ENCODE data around the gene PLA2G6.

The PLA2G6 gene

GRCh38 chr22:38213319-38213989, 31.8 kb upstream of the PLA2G6 start:
- DNase-seq, result no peak

- no peak for DNase-seq
Observed at GRCh38 chr22:38212442-38212841, 30.8 kb upstream of the PLA2G6 start.

- no peak for DNase-seq
Observed at GRCh38 chr22:38211556-38211955, 29.9 kb upstream of the PLA2G6 start.

DNA sequence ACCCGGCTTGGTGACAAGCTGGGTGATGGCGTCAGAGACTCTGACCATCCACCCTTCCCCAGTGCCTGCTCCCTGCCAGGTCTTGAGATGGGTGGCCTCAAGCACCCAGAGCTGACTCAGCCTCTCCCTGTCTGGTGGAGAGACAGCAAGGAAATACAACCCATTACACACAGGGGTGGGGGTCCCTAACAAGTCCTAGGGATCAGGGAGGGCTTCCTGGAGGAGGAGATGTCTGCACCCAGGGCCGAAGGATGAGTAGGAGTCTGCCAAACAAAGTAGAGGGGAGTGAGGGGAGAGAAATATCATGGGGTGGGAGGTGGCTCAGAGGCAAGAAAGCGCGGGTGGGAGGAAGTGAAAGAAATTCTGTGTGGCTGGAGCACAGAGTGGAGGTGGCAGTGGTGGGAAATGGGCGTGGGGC, 26.9 kb upstream of the PLA2G6 start:
- no peak for DNase-seq

GRCh38 chr22:38207898-38208432, 26.3 kb upstream of the PLA2G6 start:
- DNase-seq, result no peak

GRCh38 chr22:38205261-38206128, 23.9 kb upstream of the PLA2G6 start:
- no peak for DNase-seq

- no peak for DNase-seq
Observed at GRCh38 chr22:38204784-38205183, 23.2 kb upstream of the PLA2G6 start.

GRCh38 chr22:38203855-38204514, 22.4 kb upstream of the PLA2G6 start:
- DNase-seq, result no peak

GRCh38 chr22:38203090-38203810, 21.6 kb upstream of the PLA2G6 start:
- DNase-seq, result peak; percentile 62

DNA sequence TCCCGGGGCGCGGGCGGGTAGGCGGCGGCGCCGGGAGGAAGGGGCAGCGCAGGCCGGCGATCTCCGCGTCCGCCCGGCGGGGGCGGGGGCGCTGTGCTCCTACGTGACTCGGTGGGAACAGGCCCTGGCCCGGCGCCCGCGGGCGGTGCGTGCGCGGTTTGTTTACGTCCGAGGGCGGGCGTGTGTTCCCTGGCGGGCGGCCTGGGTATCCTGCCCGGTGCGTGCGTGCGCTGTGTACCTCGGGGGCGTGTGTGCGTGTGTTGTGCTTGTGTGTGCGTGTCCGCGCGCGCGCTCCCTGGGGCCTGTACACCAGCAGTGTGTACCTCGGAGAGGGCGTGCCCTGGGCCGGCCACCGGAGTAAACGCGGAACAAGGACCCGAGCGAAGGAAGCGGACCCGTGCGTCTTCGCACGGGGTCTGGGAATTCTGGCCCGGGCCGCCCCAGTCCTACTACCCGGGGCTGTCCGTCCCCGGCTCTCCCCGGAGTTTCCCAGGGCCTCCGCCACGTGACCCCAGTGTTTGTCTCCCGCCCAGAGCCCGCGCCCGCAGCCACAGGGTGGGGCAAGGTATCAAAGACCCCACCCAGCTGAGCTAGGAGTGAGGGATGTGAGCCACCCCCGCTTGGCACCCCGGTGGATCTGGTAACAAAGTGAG, 20.9 kb upstream of the PLA2G6 start:
- DNase-seq, result peak; percentile 74

GRCh38 chr22:38201711-38202436, 20.2 kb upstream of the PLA2G6 start, which contains the start of gene MAFF:
MAFF (plus strand) TSS chr22:38201994; CDS start chr22:38213854, 11,860 bp downstream.
- peak; percentile 88 for DNase-seq

- no peak for DNase-seq
Observed at GRCh38 chr22:38201371-38201710, 19.7 kb upstream of the PLA2G6 start.

DNA sequence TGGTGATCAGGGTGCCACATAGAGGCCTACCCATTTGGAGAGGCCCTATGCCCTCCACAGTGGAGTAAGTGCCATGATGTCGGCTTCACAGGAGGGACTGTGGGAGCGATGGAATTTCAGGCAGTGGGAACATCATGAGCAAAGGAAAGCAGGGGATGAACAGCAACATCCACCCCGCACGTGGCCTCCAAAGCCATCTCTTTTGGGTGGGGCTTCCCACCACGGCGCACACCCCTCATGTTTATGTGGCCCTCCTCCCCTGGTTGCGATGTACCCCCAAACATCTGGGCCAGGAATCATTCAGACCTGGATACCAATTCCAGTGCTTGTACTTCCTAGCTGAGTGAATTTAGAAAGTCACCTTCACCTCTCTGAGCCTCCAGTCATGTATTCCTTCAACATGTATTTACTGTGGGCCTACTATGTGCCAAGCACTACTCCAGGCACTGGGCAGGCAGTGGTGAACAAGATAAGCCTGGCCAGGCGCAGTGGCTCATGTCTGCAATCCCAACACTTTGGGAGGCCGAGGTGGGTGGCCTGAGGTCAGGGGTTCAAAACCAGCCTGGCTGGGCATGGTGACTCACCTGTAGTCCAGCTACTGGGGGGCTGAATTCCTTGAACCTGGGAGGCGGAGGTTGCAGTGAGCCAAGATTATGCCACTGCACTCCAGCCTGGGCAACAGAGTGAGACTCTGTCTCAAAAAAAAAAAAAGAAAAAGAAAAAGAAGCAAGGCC, 18.4 kb upstream of the PLA2G6 start:
- DNase-seq, result no peak

GRCh38 chr22:38196791-38197419, 15.3 kb upstream of the PLA2G6 start:
- no peak for DNase-seq

DNA sequence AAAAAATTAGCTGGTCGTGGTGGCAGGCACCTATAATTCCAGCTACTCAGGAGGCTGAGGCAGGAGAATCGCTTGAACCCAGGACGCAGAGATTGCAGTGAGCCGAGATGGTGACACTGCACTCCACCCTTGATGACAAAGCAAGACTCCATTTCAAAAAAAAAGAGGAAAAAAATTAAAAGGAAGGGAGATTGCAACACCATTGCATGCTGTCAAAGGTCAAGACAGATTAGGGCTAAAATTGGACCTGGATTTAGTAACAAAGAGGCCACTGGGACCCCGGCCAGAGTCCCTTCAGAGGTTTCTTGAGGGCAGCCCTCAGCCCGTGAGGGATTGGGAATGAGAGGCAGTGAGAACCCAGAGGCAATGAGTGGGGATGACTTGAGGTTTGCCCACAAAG, 11.9 kb upstream of the PLA2G6 start:
- DNase-seq, result no peak

DNA sequence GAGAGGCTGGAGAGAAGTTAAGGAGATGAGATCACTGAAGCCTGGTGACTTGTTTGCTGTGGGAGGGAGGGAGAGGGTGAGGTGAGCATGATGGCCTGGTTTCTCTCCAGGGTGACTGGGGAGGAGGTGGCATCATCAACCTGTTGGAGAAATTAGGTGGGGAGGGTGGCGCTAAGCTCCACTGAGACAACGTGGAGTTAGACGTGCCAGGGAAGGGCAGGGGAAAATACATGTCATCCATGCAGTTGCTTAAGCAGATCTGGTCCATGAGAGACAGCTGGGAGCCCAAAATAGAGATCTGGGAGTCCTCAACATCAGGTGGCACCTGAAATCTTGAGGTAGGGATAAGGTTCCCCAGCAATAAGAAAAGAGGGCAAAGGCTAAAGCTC, 10.8 kb upstream of the PLA2G6 start:
- no peak for DNase-seq

DNA sequence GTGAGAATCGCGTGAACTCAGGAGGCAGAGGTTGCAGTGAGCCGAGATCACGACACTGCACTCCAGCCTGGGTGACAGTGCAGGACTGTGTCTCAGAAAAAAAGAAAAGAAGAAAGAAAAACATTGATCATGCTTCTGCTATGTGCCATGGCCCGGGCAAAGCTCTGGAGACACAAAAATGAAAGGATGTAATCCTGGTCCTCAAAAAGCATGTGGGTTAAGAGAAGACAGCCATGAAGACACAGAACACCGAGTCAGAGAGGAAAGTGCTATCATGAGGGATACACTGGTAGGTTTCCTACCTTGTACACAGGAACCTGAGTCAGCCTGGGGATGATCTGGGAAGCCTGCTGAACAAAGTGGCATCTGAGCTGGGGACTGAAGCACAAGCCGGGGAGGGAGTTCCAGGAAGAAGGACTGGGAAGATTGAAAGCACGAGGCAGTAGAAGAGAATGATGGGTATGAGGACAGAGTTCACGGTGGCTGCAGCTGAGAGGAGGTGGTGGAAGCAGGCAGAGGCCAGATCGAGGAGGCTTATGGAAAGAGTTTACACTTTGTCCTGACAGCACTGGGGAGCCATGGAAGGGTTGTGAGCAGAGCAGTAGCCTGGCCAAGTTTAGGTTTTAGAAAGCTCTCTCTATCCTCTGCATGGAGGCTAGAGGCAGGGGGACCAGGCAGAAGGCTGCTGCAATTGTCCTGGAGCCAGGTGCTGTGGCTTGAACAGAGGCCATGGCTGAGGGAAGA, 10.3 kb upstream of the PLA2G6 start:
- no peak for DNase-seq

DNA sequence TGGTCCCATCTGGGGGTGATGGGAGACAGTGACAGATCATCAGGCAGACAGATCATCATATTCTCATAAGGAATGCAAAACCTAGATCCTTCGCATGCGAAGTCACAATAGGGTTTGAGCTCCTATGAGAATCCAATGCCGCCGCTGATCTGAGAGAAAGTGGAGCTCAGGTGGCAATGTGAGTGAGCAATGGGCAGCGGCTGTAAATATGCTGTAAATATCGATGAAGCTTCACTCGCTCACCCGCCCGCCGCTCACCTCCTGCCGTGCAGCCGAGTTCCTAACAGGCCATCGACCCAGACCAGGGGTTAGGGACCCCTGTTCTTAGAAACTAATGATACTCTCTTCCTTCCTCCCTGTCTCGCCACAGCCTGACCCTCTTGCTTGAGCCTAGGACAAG, 9.4 kb upstream of the PLA2G6 start:
- no peak for DNase-seq

- DNase-seq, result no peak
Observed at GRCh38 chr22:38190581-38190980, 9.0 kb upstream of the PLA2G6 start.

- no peak for DNase-seq
Observed at GRCh38 chr22:38189104-38189503, 7.5 kb upstream of the PLA2G6 start.

Measured in activated CD4-positive, CD25-positive, alpha-beta regulatory T cell treated with anti-CD3 and anti-CD28 coated beads, Interleukin-2, amount 50 U/mL, for 72 hours (primary cell).